HFFc6 (cell line): ENCODE measurements around the gene CCDC182. TPM values are rescaled to one million over a fixed set of nuclear protein-coding genes. Genes with fewer than 3 reads are reported as not detected.

Experiments used
- DNase-seq: peaks from one replicate; pipeline ENCODE4 v3.0.0-alpha.2; 2018
- H3K27ac Mint-ChIP-seq: 2 replicates; pipeline ENCODE4 v1.8.0; 2020; ENCODE audit warnings: mild to moderate bottlenecking, mixed read lengths
- H3K27me3 Mint-ChIP-seq: 2 replicates; pipeline ENCODE4 v1.8.0; 2021; ENCODE audit warnings: mild to moderate bottlenecking, moderate library complexity, mixed read lengths; ENCODE audit not compliant: insufficient read depth
- H3K36me3 Mint-ChIP-seq: 2 replicates; pipeline ENCODE4 v1.8.0; 2021; ENCODE audit warnings: low read depth, mixed read lengths
- H3K4me1 Mint-ChIP-seq: 2 replicates; pipeline ENCODE4 v1.8.0; 2020; ENCODE audit warnings: low read depth, mixed read lengths
- H3K4me3 Mint-ChIP-seq: 2 replicates; pipeline ENCODE4 v1.8.0; 2020; ENCODE audit warnings: mild to moderate bottlenecking, moderate library complexity, mixed read lengths
- H3K9me3 Mint-ChIP-seq: 2 replicates; pipeline ENCODE4 v1.8.0; 2020; ENCODE audit warnings: mild to moderate bottlenecking, mixed read lengths
- total RNA-seq, 6 experiments: library from RNA; stranded (reverse); fragmentation: NEBNext Ultra II Directional; extraction: Animal tissue kit (Norgen Biotek cat#: 25700); gene quantifications; 2 replicates in 1 of 6; 3 replicates in 5 of 6; pipeline ENCODE4 v1.2.3, GENCODE V29; 2021
- TF ChIP-seq, protein P1 (sequence below): fragments of 200-600 bp; sonication (generic); IDR thresholded peaks from 2 replicates; pipeline ENCODE4 v1.5.0; 2021; ENCODE audit warnings: antibody characterized with exemption, mild to moderate bottlenecking

CCDC182 gene
- total RNA-seq, 6 experiments from 2014 or later, result not detected

DNA sequence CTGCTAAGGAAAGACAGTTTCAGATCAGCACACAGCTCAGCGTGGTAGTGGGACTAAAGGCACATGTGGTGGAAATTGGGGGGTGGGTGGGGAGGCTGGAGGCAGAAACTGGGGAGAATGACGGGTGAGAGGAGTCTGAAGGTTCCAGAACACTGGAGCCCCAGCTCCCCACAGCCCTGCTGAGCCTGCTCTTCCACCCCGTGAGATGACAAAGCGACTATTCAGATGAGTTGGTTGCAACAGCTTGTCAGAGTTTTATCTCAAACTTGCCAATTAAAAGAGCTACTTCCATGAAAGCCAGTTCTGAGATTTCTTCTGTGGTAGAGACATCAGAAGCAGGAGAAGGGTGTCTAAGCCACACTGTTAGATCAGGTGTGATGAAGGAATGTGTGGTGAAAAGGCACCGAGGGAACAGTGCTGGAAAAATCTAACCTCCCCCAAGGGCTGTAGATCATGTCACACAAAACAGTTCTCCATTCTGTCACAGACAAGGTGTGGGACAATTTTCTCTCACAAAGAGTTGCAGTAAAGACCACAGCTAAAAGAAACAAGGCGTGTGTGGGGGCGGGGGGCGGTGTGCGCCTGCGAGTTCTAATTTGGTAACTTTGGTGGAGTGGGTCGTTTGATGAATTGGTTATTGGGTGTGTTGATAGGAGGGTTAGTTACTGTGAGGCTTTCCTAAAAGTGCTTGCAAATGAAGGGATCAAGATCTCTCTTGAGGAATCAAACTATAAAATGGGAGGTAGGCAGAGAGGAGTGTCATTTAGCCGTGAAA lies 39.0 kb downstream of the CCDC182 start:
- no peak for DNase-seq
- Mint-ChIP-seq H3K27ac (no peak overlapping the region), H3K4me1 (no peaks in the 10 kb centered on the region), H3K9me3 (no peaks in the 10 kb centered on the region), H3K4me3 (no peak overlapping the region), H3K27me3 (peaks cover 35% of the 10 kb centered on the region), H3K36me3 (no peaks in the 10 kb centered on the region)
- TF ChIP-seq, protein P1, sequence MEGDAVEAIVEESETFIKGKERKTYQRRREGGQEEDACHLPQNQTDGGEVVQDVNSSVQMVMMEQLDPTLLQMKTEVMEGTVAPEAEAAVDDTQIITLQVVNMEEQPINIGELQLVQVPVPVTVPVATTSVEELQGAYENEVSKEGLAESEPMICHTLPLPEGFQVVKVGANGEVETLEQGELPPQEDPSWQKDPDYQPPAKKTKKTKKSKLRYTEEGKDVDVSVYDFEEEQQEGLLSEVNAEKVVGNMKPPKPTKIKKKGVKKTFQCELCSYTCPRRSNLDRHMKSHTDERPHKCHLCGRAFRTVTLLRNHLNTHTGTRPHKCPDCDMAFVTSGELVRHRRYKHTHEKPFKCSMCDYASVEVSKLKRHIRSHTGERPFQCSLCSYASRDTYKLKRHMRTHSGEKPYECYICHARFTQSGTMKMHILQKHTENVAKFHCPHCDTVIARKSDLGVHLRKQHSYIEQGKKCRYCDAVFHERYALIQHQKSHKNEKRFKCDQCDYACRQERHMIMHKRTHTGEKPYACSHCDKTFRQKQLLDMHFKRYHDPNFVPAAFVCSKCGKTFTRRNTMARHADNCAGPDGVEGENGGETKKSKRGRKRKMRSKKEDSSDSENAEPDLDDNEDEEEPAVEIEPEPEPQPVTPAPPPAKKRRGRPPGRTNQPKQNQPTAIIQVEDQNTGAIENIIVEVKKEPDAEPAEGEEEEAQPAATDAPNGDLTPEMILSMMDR, result no peak

DNA sequence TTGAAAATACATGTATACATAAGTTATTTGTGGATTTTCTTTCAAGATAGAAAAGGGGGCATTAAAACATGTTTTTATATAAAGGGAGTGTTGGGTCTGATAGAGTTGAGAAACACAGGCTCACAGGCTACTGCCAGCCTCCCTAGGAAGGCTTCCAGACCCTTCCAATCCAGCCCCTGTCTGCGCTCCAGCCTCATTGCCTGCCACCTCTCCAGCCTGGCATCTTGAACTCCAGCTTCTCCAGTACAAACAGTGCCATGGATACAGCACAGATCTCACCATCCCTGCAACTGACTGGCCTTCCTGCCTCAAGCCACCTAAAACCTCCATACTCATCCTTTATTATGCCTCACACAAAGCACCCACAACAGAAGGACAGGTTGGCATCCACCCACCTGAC lies 40.7 kb downstream of the CCDC182 start:
- Mint-ChIP-seq H3K27me3 (peaks cover 45% of the 10 kb centered on the region), H3K4me3 (no peak overlapping the region), H3K4me1 (no peaks in the 10 kb centered on the region), H3K36me3 (no peaks in the 10 kb centered on the region), H3K9me3 (no peaks in the 10 kb centered on the region), H3K27ac (no peak overlapping the region)
- TF ChIP-seq, protein P1, result no peak
- DNase-seq, result no peak

DNA sequence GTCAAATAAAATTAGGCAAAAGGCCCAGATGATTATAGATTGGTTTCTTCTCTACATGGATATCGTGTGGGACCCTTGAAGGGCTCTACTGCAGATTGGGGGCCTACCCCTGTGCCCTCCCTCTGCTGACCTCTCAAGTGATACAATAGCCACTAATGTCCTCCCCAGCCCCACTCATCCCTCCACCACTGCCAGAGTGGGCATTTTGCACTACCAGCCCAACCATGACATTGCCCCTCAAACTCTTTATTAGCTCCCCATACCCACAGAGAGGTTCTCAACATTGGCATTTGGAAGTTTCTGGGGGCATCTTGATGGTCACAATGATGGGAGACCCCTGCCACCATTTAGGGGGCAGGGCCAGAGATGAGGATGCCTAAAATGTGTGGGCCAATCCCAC lies 41.8 kb downstream of the CCDC182 start:
- Mint-ChIP-seq H3K27ac (no peak overlapping the region), H3K9me3 (no peaks in the 10 kb centered on the region)

DNA sequence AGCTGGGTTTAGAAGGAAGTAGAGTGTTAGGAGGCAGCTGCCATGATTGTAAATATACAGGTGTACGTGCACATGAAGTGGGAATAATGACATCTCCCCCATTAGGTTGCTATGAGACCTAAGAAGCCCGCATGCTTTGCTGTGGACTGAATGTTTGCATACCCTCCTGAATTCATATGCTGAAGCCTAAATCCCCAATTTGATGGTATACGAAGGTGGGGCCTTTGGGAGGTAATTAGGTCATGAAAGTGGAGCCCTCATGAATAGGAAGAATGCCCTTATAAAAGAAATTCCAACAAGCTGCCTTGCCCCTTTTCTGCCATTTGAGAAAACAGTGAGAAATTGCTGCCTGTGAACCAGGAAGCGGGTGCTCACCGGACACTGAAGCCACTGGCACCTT lies 44.0 kb downstream of the CCDC182 start:
- no peak overlapping the region for H3K4me3 Mint-ChIP-seq
- H3K27ac Mint-ChIP-seq, result no peak overlapping the region
- H3K4me1 Mint-ChIP-seq, result no peaks in the 10 kb centered on the region
- H3K36me3 Mint-ChIP-seq, result no peaks in the 10 kb centered on the region
- TF ChIP-seq, protein P1, result no peak
- H3K27me3 Mint-ChIP-seq, result peaks cover 22% of the 10 kb centered on the region
- no peaks in the 10 kb centered on the region for H3K9me3 Mint-ChIP-seq
- DNase-seq, result no peak

More for the DNA sequence above, 41.8 kb downstream of the CCDC182 start:
- TF ChIP-seq, protein P1, result no peak
- no peak for DNase-seq
- Mint-ChIP-seq H3K4me3 (no peak overlapping the region), H3K4me1 (no peaks in the 10 kb centered on the region), H3K27me3 (peaks cover 40% of the 10 kb centered on the region), H3K36me3 (no peaks in the 10 kb centered on the region)

DNA sequence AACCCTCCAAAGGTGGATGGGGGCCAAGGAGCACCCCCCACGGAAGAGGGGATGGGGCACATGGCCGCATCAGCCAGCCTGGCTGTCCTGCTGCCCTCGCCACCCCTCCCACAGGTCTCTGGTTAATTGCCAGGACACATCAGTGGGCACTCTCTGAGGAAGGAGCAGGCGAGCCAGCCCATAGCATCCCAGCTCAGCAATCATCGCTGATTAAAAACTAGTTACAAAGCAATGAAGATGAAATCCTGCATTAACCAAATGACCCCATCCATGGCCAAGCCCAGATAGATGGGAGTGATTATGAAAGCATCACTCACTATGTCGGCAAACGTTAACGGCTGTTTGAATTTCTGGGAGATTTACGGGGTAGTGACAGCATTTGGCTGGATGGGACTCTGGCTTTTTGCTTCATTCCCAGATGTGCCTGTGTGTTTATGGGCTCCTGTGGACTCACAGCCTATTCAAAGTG lies 45.3 kb downstream of the CCDC182 start:
- no peaks in the 10 kb centered on the region for H3K36me3 Mint-ChIP-seq
- TF ChIP-seq, protein P1, result no peak
- H3K27me3 Mint-ChIP-seq, result peaks cover 19% of the 10 kb centered on the region

More for the DNA sequence above, 45.3 kb downstream of the CCDC182 start:
- no peak for DNase-seq
- Mint-ChIP-seq H3K4me3 (no peak overlapping the region), H3K4me1 (no peaks in the 10 kb centered on the region), H3K9me3 (no peaks in the 10 kb centered on the region), H3K27ac (no peak overlapping the region)
